HG02678 (cell line): ENCODE measurements around the gene ATP8A1.
"Not testable (repeated sequence)": the region's sequence is repeated elsewhere in the genome, so short reads cannot be mapped to it uniquely, and the experiment has no call there.

Experiments
- ATAC-seq: cut with Tn5 transposase; IDR thresholded peaks from one replicate; pipeline ENCODE4 v1.9.1; 2021; ENCODE audit warnings: mild to moderate bottlenecking, moderate library complexity; ENCODE audit not compliant: unreplicated experiment

The ATP8A1 gene

GRCh38 chr4:42513748-42514492, 143.0 kb downstream of the ATP8A1 start:
- no peak for ATAC-seq

GRCh38 chr4:42512226-42512625, 144.7 kb downstream of the ATP8A1 start:
- no peak for ATAC-seq

- no peak for ATAC-seq
Observed at GRCh38 chr4:42510225-42510624, 146.7 kb downstream of the ATP8A1 start.

GRCh38 chr4:42501624-42502401, 155.1 kb downstream of the ATP8A1 start:
- no peak for ATAC-seq

- no peak for ATAC-seq
Observed at GRCh38 chr4:42498040-42498439, 158.9 kb downstream of the ATP8A1 start.

- ATAC-seq, result no peak
Observed at GRCh38 chr4:42497142-42497910, 159.6 kb downstream of the ATP8A1 start.

- no peak for ATAC-seq
Observed at GRCh38 chr4:42492962-42493361, 163.9 kb downstream of the ATP8A1 start.

- no peak for ATAC-seq
Observed at GRCh38 chr4:42490015-42490414, 166.9 kb downstream of the ATP8A1 start.

- peak; percentile 81 for ATAC-seq
Observed at GRCh38 chr4:42489095-42489494, 167.8 kb downstream of the ATP8A1 start.

GRCh38 chr4:42488554-42488953, 168.4 kb downstream of the ATP8A1 start:
- peak; percentile 3 for ATAC-seq

GRCh38 chr4:42488114-42488513, 168.8 kb downstream of the ATP8A1 start:
- peak; percentile 79 for ATAC-seq

GRCh38 chr4:42487230-42487629, 169.7 kb downstream of the ATP8A1 start:
- ATAC-seq, result no peak

- not testable (repeated sequence) for ATAC-seq
Observed at GRCh38 chr4:42486156-42486555, 170.7 kb downstream of the ATP8A1 start.

- ATAC-seq, result no peak
Observed at GRCh38 chr4:42484630-42485029, 172.3 kb downstream of the ATP8A1 start.

- no peak for ATAC-seq
Observed at GRCh38 chr4:42483426-42484379, 173.2 kb downstream of the ATP8A1 start.

GRCh38 chr4:42482516-42483327, 174.2 kb downstream of the ATP8A1 start:
- no peak for ATAC-seq

GRCh38 chr4:42480717-42481116, 176.2 kb downstream of the ATP8A1 start:
- ATAC-seq, result no peak

GRCh38 chr4:42480281-42480680, 176.6 kb downstream of the ATP8A1 start:
- no peak for ATAC-seq

- no peak for ATAC-seq
Observed at GRCh38 chr4:42478946-42479345, 178.0 kb downstream of the ATP8A1 start.
